Measurements from ENCODE around the gene CARD19. TPM values are rescaled to one million over a fixed set of nuclear protein-coding genes. Genes with fewer than 3 reads are reported as not detected.
A peak's percentile ranks its signal among the peaks of the same experiment; 100 is the strongest.

CARD19 gene
- total and polyA plus RNA-seq, 8 donors: 4.3 to 20.4 (median 8.1) TPM

GRCh38 chr9:93082841-93083411 lies 13.1 kb upstream of the CARD19 start:
- TF ChIP-seq, protein P1, sequence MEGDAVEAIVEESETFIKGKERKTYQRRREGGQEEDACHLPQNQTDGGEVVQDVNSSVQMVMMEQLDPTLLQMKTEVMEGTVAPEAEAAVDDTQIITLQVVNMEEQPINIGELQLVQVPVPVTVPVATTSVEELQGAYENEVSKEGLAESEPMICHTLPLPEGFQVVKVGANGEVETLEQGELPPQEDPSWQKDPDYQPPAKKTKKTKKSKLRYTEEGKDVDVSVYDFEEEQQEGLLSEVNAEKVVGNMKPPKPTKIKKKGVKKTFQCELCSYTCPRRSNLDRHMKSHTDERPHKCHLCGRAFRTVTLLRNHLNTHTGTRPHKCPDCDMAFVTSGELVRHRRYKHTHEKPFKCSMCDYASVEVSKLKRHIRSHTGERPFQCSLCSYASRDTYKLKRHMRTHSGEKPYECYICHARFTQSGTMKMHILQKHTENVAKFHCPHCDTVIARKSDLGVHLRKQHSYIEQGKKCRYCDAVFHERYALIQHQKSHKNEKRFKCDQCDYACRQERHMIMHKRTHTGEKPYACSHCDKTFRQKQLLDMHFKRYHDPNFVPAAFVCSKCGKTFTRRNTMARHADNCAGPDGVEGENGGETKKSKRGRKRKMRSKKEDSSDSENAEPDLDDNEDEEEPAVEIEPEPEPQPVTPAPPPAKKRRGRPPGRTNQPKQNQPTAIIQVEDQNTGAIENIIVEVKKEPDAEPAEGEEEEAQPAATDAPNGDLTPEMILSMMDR (IDR thresholded peaks at IDR 0.05): no peak
- DNase-seq (peak in 2 of 6 donors; percentile 34 to 50), FAIRE-seq (no peak), ATAC-seq (no peak)
- 66 to 75% methylated on average over 17 to 18 of the region's 18 CpGs for WGBS, 2 donors
- Histone ChIP-seq H3K27me3 (no peaks in the 10 kb centered on the region), H3K9me3 (no peaks in the 10 kb centered on the region), H3K4me1 (no peaks in the 10 kb centered on the region), H3K4me3 (no peak overlapping the region), H3K27ac (no peak overlapping the region), H3K36me3 (no peaks in the 10 kb centered on the region)
- intact Hi-C loops (cut with DNase I): no loop called here

GRCh38 chr9:93083592-93084470 lies 12.2 kb upstream of the CARD19 start:
- Histone ChIP-seq H3K27ac (no peak overlapping the region), H3K36me3 (no peaks in the 10 kb centered on the region), H3K4me3 (no peak overlapping the region), H3K27me3 (no peaks in the 10 kb centered on the region), H3K9me3 (no peaks in the 10 kb centered on the region), H3K4me1 (no peaks in the 10 kb centered on the region)
- 76 to 86% methylated on average over 8 of the region's 8 CpGs for WGBS, 2 donors
- FAIRE-seq: no peak
- TF ChIP-seq, protein P1 (IDR thresholded peaks at IDR 0.05): no peak
- intact Hi-C loops (cut with DNase I): no loop called here
- DNase-seq: peak in 2 of 6 donors; percentile 27 to 33
- no peak for ATAC-seq

DNA sequence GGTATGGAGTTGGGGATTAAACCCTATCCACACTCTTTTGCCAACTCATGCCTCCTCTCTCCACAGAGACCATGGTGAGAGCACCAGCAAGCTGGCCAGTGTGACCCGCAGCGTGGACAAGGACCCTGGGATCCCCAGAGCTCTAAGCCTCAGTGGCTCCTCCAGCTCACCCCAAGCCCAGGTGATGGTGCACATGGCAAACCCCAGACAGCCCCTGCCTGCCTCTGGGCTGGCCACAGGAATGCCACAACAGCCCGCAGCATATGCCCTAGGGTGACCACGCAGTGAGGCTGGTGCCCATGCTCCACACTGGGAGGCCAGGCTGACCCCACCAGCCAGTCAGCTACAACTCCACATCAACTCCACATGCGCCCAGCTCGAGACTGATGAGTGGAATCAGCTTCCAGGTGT lies 11.5 kb upstream of the CARD19 start:
- DNase-seq (peak in 2 of 6 donors; percentile 41 to 51), FAIRE-seq (no peak), ATAC-seq (no peak)
- TF ChIP-seq, protein P1 (IDR thresholded peaks at IDR 0.05): no peak
- no peak overlapping the region for H3K27ac ChIP-seq
- no peak overlapping the region for H3K4me3 ChIP-seq
- intact Hi-C loops (cut with DNase I): no loop called here
- H3K4me1 ChIP-seq: no peaks in the 10 kb centered on the region
- H3K27me3 ChIP-seq: no peaks in the 10 kb centered on the region
- H3K36me3 ChIP-seq: no peaks in the 10 kb centered on the region
- H3K9me3 ChIP-seq: no peaks in the 10 kb centered on the region
- WGBS, 2 donors: 91 to 98% methylated on average over 6 of the region's 6 CpGs

DNA sequence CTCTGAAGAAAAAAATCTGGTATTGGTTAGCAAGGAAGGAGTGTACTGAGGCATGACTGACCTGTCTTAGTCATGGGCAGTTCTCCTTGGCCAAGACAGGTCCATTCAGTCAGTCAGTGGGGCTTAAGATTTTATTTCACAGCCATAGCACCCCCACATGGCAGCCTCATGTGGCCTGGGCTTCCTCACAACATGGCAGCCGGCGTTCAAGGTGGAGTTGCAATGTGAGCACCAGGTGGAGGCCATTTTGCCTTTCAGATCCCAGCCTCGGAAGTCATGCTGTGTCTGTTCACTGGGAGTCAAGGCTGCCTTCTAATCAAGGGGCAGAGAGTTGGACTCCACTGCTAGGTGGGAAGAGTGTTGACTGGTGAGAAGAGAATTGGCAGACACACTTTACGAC lies 10.3 kb upstream of the CARD19 start:
- Histone ChIP-seq H3K4me3 (no peak overlapping the region), H3K27me3 (no peaks in the 10 kb centered on the region), H3K36me3 (no peaks in the 10 kb centered on the region), H3K4me1 (no peaks in the 10 kb centered on the region), H3K9me3 (no peaks in the 10 kb centered on the region), H3K27ac (no peak overlapping the region)
- ATAC-seq (no peak), DNase-seq (peak in 1 of 6 donors; percentile 24), FAIRE-seq (no peak)
- WGBS, 2 donors: 93 to 98% methylated on average over 4 of the region's 4 CpGs
- intact Hi-C loops (cut with DNase I): no loop called here
- TF ChIP-seq, protein P1 (IDR thresholded peaks at IDR 0.05): no peak

Measured in pancreas (tissue), 10 donors.